Measurements from ENCODE around the gene SEBOX. TPM values are rescaled to one million over a fixed set of nuclear protein-coding genes. Genes with fewer than 3 reads are reported as not detected.
A peak's percentile ranks its signal among the peaks of the same experiment; 100 is the strongest.
"Not testable (repeated sequence)": the region's sequence is repeated elsewhere in the genome, so short reads cannot be mapped to it uniquely, and the experiment has no call there.

Gene SEBOX
- total RNA-seq, 5 donors from 2014 or later (not counting 1 experiment from before 2014, with no cell fraction given) = not detected

- Histone ChIP-seq H3K4me1 (ENCODE audit: control insufficient read depth in 1 of 2, extremely low read depth in 1 of 2, insufficient read depth in 2 of 2, low read length in 2 of 2) (peaks cover 10 to 19% of the 10 kb centered on the region in 2 experiments), H3K27me3 (replicated peaks in 1 of 2; ENCODE audit: control insufficient read depth in 2 of 2, extremely low read depth in 1 of 2, insufficient read depth in 2 of 2, low read length in 1 of 2) (no peaks in the 10 kb centered on the region), H3K4me3 (ENCODE audit: control insufficient read depth in 1 of 2, extremely low read depth in 1 of 2, low read length in 1 of 2) (no peak overlapping the region), H3K27ac (ENCODE audit: low read length) (no peak overlapping the region), H3K9me3 (no peaks in the 10 kb centered on the region), H3K36me3 (ENCODE audit: control insufficient read depth in 2 of 2, extremely low read depth in 1 of 2, insufficient read depth in 1 of 2, low read length in 1 of 2) (peaks cover 7 to 52% of the 10 kb centered on the region in 2 donors)
- peaks cover 33 to 38% (median 36%) of the 10 kb centered on the region in 3 donors for H3K4me1 Mint-ChIP-seq
- WGBS (ENCODE audit: insufficient coverage) = 97% methylated on average over 8 of the region's 15 CpGs
- no peaks in the 10 kb centered on the region for H3K27me3 Mint-ChIP-seq
- no peak overlapping the region for H3K27ac Mint-ChIP-seq
- H3K9me3 Mint-ChIP-seq = no peaks in the 10 kb centered on the region
- CTCF ChIA-PET = no interaction called here
- H3K36me3 Mint-ChIP-seq = peaks cover 19% of the 10 kb centered on the region
- ATAC-seq (replicated peaks in 1 of 4) = no peak
- H3K4me3 Mint-ChIP-seq = no peak overlapping the region
- POLR2A ChIA-PET = interaction anchor here in 1 of 2 donors (0.6 kb wide), 1 partner anchor 11 kb away, joined by 5 read pairs; no protein-coding TSS in a partner anchor
- no peak for DNase-seq
Observed at GRCh38 chr17:28339431-28339830, 25.6 kb downstream of the SEBOX start.

- H3K36me3 ChIP-seq (ENCODE audit: control insufficient read depth in 2 of 2, extremely low read depth in 1 of 2, insufficient read depth in 1 of 2, low read length in 1 of 2) = peaks cover 7 to 46% of the 10 kb centered on the region in 2 donors
- H3K9me3 ChIP-seq; H3K9me3 Mint-ChIP-seq; H3K27me3 Mint-ChIP-seq; H3K4me3 Mint-ChIP-seq; H3K27ac Mint-ChIP-seq; ATAC-seq (replicated peaks in 1 of 4); H3K4me3 ChIP-seq (ENCODE audit: control insufficient read depth in 1 of 2, extremely low read depth in 1 of 2, low read length in 1 of 2); H3K27me3 ChIP-seq (replicated peaks in 1 of 2; ENCODE audit: control insufficient read depth in 2 of 2, extremely low read depth in 1 of 2, insufficient read depth in 2 of 2, low read length in 1 of 2); DNase-seq; H3K27ac ChIP-seq (ENCODE audit: low read length): not testable (repeated sequence)
- peaks cover 14% of the 10 kb centered on the region for H3K36me3 Mint-ChIP-seq
- H3K4me1 Mint-ChIP-seq = peaks cover 39 to 44% (median 43%) of the 10 kb centered on the region in 3 donors
- peaks cover 12 to 26% of the 10 kb centered on the region in 2 experiments for H3K4me1 ChIP-seq (ENCODE audit: control insufficient read depth in 1 of 2, extremely low read depth in 1 of 2, insufficient read depth in 2 of 2, low read length in 2 of 2)
- no CpG with 5 or more reads among the region's 8 CpGs for WGBS (ENCODE audit: insufficient coverage)
- ChIA-PET POLR2A (interaction anchor here in 1 of 2 donors (0.6 kb wide), 1 partner anchor 10 kb away, joined by 5 read pairs; no protein-coding TSS in a partner anchor), CTCF (interaction anchor here in 1 of 2 donors (1.6 kb wide), 1 partner anchor 19 kb away, joined by 5 read pairs; the partner anchor contains the start of gene POLDIP2)
Observed at GRCh38 chr17:28338769-28339212, 26.2 kb downstream of the SEBOX start.

GRCh38 chr17:28338056-28338768 is 26.8 kb downstream of the SEBOX start:
- Histone ChIP-seq H3K27me3 (replicated peaks in 1 of 2; ENCODE audit: control insufficient read depth in 2 of 2, extremely low read depth in 1 of 2, insufficient read depth in 2 of 2, low read length in 1 of 2) (no peaks in the 10 kb centered on the region), H3K36me3 (ENCODE audit: control insufficient read depth in 2 of 2, extremely low read depth in 1 of 2, insufficient read depth in 1 of 2, low read length in 1 of 2) (peaks cover 7 to 40% of the 10 kb centered on the region in 2 donors), H3K9me3 (no peaks in the 10 kb centered on the region), H3K4me3 (ENCODE audit: control insufficient read depth in 1 of 2, extremely low read depth in 1 of 2, low read length in 1 of 2) (no peak overlapping the region), H3K27ac (ENCODE audit: low read length) (no peak overlapping the region), H3K4me1 (ENCODE audit: control insufficient read depth in 1 of 2, extremely low read depth in 1 of 2, insufficient read depth in 2 of 2, low read length in 2 of 2) (peaks cover 12 to 28% of the 10 kb centered on the region in 2 experiments)
- Mint-ChIP-seq H3K36me3 (peaks cover 12% of the 10 kb centered on the region), H3K27me3 (no peaks in the 10 kb centered on the region), H3K4me1 (peaks cover 44 to 49% (median 48%) of the 10 kb centered on the region in 3 donors), H3K27ac (no peak overlapping the region), H3K4me3 (peak overlapping the region in 1 of 3 donors; percentile 98), H3K9me3 (no peaks in the 10 kb centered on the region)
- DNase-seq (no peak), ATAC-seq (replicated peaks in 1 of 4) (no peak)
- POLR2A ChIA-PET = interaction anchor here in 1 of 2 donors (0.7 kb wide), 1 partner anchor 9 kb away, joined by 3 read pairs; no protein-coding TSS in a partner anchor
- CTCF ChIA-PET = interaction anchor here in 1 of 2 donors (1.6 kb wide), 1 partner anchor 19 kb away, joined by 5 read pairs; the partner anchor contains the start of gene POLDIP2
- WGBS (ENCODE audit: insufficient coverage) = 69% methylated on average over 4 of the region's 5 CpGs

- 15% methylated on average over 13 of the region's 29 CpGs for WGBS (ENCODE audit: insufficient coverage)
Observed at GRCh38 chr17:28335959-28336871, 28.8 kb downstream of the SEBOX start.

GRCh38 chr17:28335201-28335958 is 29.6 kb downstream of the SEBOX start, which contains the start of the genes IFT20 and TNFAIP1:
Gene IFT20 (minus strand): TSS chr17:28335472. CDS start chr17:28331985, 3,487 bp downstream.
Gene TNFAIP1 (plus strand): TSS chr17:28335761. CDS start chr17:28339522, 3,761 bp downstream.
- Histone ChIP-seq H3K27me3 (replicated peaks in 1 of 2; ENCODE audit: control insufficient read depth in 2 of 2, extremely low read depth in 1 of 2, insufficient read depth in 2 of 2, low read length in 1 of 2) (no peaks in the 10 kb centered on the region), H3K4me3 (ENCODE audit: control insufficient read depth in 1 of 2, extremely low read depth in 1 of 2, low read length in 1 of 2) (peak within 1 kb of the TSS; percentile 81 to 88), H3K36me3 (ENCODE audit: control insufficient read depth in 2 of 2, extremely low read depth in 1 of 2, insufficient read depth in 1 of 2, low read length in 1 of 2) (peaks cover 10 to 32% of the 10 kb centered on the region in 2 donors), H3K27ac (ENCODE audit: low read length) (peak within 1 kb of the TSS; percentile 77), H3K9me3 (no peaks in the 10 kb centered on the region), H3K4me1 (ENCODE audit: control insufficient read depth in 1 of 2, extremely low read depth in 1 of 2, insufficient read depth in 2 of 2, low read length in 2 of 2) (peaks cover 12 to 28% of the 10 kb centered on the region in 2 experiments)
- peak within 1 kb of the TSS; percentile 95 to 98 (median 96) for H3K4me3 Mint-ChIP-seq
- ATAC-seq (replicated peaks in 1 of 4) (peak; percentile 95 to 99 (median 98)), DNase-seq (peak; percentile 88 to 99 (median 98))
- H3K4me1 Mint-ChIP-seq = peaks cover 49 to 54% (median 50%) of the 10 kb centered on the region in 3 donors
- H3K36me3 Mint-ChIP-seq = peaks cover 20% of the 10 kb centered on the region
- ChIA-PET CTCF (interaction anchor here (0.6 to 1.8 kb wide), 11 partner anchors 13 to 616 kb away, joined by 3 to 15 read pairs (median 4); partner anchors contain the start of genes LYRM9 (in 1 of the 2), POLDIP2 (in 1 of the 2) and TMEM97 (in 1 of the 2)), POLR2A (interaction anchor here (0.5 to 2.5 kb wide), 12 partner anchors 16 to 489 kb away, joined by 3 to 25 read pairs (median 3); partner anchors contain the start of genes POLDIP2 (in 2 of the 2), TMEM97 (in 2 of the 2), LYRM9 (in 1 of the 2) and RPL23A (in 1 of the 2))
- no peaks in the 10 kb centered on the region for H3K27me3 Mint-ChIP-seq
- WGBS (ENCODE audit: insufficient coverage) = under 1% methylated on average over 62 of the region's 62 CpGs
- peak within 1 kb of the TSS; percentile 87 to 90 for H3K27ac Mint-ChIP-seq
- H3K9me3 Mint-ChIP-seq = no peaks in the 10 kb centered on the region

More at GRCh38 chr17:28335959-28336871, 28.8 kb downstream of the SEBOX start:
- H3K36me3 ChIP-seq (ENCODE audit: control insufficient read depth in 2 of 2, extremely low read depth in 1 of 2, insufficient read depth in 1 of 2, low read length in 1 of 2) = peaks cover 7 to 31% of the 10 kb centered on the region in 2 donors
- H3K9me3 Mint-ChIP-seq = no peaks in the 10 kb centered on the region
- H3K4me3 Mint-ChIP-seq = peak overlapping the region; percentile 95 to 98 (median 96)
- POLR2A ChIA-PET = interaction anchor here (0.5 to 2.5 kb wide), 12 partner anchors 17 to 490 kb away, joined by 3 to 25 read pairs (median 3); partner anchors contain the start of genes POLDIP2 (in 2 of the 2), TMEM97 (in 2 of the 2), LYRM9 (in 1 of the 2) and RPL23A (in 1 of the 2)
- peak overlapping the region; percentile 85 to 90 for H3K27ac Mint-ChIP-seq
- peak overlapping the region; percentile 81 to 88 for H3K4me3 ChIP-seq (ENCODE audit: control insufficient read depth in 1 of 2, extremely low read depth in 1 of 2, low read length in 1 of 2)
- peaks cover 14% of the 10 kb centered on the region for H3K36me3 Mint-ChIP-seq
- peak overlapping the region; percentile 77 for H3K27ac ChIP-seq (ENCODE audit: low read length)
- no peaks in the 10 kb centered on the region for H3K27me3 ChIP-seq (replicated peaks in 1 of 2; ENCODE audit: control insufficient read depth in 2 of 2, extremely low read depth in 1 of 2, insufficient read depth in 2 of 2, low read length in 1 of 2)
- no peaks in the 10 kb centered on the region for H3K9me3 ChIP-seq
- H3K27me3 Mint-ChIP-seq = no peaks in the 10 kb centered on the region
- H3K4me1 ChIP-seq (ENCODE audit: control insufficient read depth in 1 of 2, extremely low read depth in 1 of 2, insufficient read depth in 2 of 2, low read length in 2 of 2) = peaks cover 12 to 28% of the 10 kb centered on the region in 2 experiments
- H3K4me1 Mint-ChIP-seq = peaks cover 49 to 54% (median 50%) of the 10 kb centered on the region in 3 donors
- peak in 5 of 35 experiments; percentile 2 to 41 (median 15) for DNase-seq
- CTCF ChIA-PET = interaction anchor here (0.6 to 1.8 kb wide), 10 partner anchors 12 to 616 kb away, joined by 3 to 15 read pairs (median 4); partner anchors contain the start of genes LYRM9 (in 1 of the 2), POLDIP2 (in 1 of the 2) and TMEM97 (in 1 of the 2)
- ATAC-seq (replicated peaks in 1 of 4) = no peak

All from T-cell (primary cell).